Rectal smooth muscle tissue (tissue), 1 donor: ENCODE results near the gene FAM120C.

Experiments
- H3K27ac ChIP-seq: one replicate; pipeline ENCODE4 v1.7.0; 2013; ENCODE audit warnings: low read depth, low read length, inconsistent platforms
- H3K27me3 ChIP-seq: one replicate; pipeline ENCODE4 v1.7.0; 2013; ENCODE audit warnings: low read length; ENCODE audit not compliant: control insufficient read depth, insufficient read depth
- H3K36me3 ChIP-seq: one replicate; pipeline ENCODE4 v1.7.0; 2013; ENCODE audit warnings: low read length; ENCODE audit not compliant: control insufficient read depth, insufficient read depth
- H3K4me1 ChIP-seq: one replicate; pipeline ENCODE4 v1.7.0; 2013; ENCODE audit warnings: low read length; ENCODE audit not compliant: control insufficient read depth, insufficient read depth
- H3K4me3 ChIP-seq: one replicate; pipeline ENCODE4 v1.7.0; 2013; ENCODE audit warnings: low read length
- H3K9ac ChIP-seq: one replicate; pipeline ENCODE4 v1.7.0; 2013; ENCODE audit warnings: low read length

The FAM120C gene

DNA sequence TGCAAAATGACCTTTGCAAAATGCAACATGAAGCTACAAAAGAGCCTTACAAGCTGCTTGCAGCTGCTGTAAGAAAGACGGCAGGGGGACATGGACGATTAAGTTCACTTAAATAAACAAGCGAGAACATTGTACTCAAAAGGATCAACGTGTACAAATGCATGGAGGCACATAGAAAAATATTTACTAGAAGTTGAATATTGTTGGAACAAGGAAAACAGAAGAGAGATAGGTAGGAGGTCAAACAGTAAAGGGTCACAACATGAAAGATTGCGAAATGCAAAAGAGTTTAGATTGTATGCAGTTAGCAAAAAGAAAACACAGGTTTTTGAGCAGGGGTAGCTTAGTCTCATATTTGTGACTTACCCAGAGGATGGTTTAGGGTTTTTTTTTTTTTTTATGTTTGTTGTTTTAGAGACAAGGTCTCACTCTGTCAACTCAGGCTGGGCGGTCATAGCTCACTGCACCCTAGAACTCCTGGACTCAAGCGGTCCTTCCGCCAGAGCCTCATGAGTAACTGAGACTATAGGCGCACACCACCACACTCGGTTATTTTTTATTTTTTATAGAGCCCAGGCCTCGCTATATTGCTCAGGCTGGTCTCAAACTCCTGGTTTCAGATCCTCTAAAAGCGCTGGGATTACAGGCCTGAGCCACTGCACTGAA is 137.4 kb downstream of the FAM120C start:
- Histone ChIP-seq H3K36me3 (no peaks in the 10 kb centered on the region), H3K4me3 (no peak overlapping the region), H3K9ac (no peak overlapping the region), H3K27ac (no peak overlapping the region), H3K4me1 (peaks cover 3% of the 10 kb centered on the region), H3K27me3 (no peaks in the 10 kb centered on the region)

DNA sequence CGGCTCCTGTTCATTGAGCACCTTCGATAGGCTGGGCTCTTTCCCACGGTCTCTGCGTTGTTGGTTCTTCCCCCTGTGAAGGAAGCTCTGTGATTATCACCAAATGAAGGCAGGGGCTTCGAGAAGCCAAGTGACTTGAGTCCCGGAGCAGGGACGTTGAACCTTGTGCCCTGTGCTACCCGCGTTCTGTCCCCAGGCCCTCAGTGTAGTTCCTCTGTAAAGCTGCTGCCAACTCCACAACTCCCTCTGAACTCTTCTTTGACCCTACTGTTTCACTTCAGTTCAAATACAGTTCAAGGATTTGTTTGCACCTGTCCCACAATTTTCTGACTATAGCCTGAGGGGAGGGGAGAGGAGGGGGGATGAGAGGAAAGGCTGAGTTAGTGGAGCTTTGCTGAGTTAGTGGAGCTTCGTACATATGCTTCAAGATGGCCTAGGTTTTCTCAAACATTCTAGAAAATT is 138.1 kb downstream of the FAM120C start:
- peaks cover 3% of the 10 kb centered on the region for H3K4me1 ChIP-seq
- H3K27ac ChIP-seq, result peak overlapping the region; percentile 90
- no peaks in the 10 kb centered on the region for H3K27me3 ChIP-seq
- no peak overlapping the region for H3K9ac ChIP-seq
- H3K36me3 ChIP-seq, result no peaks in the 10 kb centered on the region
- H3K4me3 ChIP-seq, result peak overlapping the region; percentile 67

DNA sequence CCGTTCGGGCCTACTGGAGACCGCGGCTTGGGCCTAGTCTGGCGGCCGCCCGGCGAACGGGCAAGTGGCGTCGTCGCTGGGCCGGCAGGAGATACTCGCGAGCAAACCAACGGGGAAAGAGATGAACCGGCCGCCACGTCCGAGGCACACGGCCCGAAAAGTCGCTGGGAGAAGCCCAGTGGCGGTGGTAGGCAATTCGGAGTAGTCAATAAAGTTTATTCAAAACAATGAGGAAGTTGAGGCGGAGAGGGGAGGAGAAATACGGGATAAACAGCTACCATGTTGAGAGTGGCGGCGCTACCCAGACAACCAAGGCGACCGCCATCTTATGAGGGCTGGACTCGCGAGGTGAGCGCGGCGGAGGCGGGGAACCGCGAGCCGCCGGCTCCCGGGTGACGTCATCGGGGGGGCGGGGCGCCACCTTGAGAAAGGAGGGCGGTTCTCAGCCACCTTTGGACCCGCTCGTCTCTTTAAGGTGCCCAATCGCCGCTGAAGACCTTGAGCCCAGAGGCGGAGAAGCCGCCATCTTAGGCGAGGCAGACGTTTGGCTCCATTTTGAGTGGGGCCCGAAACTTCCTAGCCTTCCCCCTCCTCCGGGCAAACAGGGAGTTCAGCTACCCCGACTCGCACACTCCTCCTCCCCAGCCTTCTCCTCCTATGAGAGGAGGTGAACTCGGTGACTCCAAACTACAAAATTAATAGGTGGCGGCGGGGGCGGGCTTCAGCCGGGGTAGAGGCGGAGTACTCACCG is 138.8 kb downstream of the FAM120C start, which contains the start of gene PHF8:
PHF8 (minus strand) TSS at position 348 of the 751 bp plus-strand sequence. CDS start 1,745 bp downstream, outside the sequence.
- peak within 1 kb of the TSS; percentile 90 for H3K27ac ChIP-seq
- H3K27me3 ChIP-seq, result no peaks in the 10 kb centered on the region
- peak within 1 kb of the TSS; percentile 74 for H3K9ac ChIP-seq
- peaks cover 3% of the 10 kb centered on the region for H3K4me1 ChIP-seq
- H3K4me3 ChIP-seq, result peak within 1 kb of the TSS; percentile 78
- no peaks in the 10 kb centered on the region for H3K36me3 ChIP-seq

DNA sequence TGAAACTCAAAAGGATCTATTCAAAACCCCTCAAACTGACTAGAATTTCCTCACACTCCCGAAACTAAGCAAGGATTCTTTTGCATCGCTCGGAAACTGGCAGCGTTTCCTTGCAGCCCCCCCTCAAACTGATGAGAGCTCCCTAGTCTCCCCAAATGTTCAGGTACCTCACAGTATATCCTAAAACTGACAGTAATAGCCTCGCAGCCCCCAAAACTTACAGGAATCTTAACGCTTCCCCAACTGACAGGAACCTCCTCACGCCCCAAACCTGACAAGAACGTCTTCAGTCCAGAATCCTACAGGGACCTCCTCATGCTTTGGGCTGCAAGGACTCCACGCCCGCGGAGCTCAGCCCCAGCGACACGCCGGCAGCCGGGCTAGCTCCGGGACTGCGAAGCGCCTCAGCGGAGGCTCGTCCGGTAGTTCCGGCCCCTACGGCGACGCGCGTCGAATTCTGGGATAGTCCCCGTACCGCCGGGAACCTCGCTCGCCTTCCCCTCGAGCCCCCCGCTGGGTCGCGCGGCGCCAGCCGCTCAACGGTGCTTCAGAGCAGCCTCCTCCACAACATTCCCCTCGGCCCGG is 139.4 kb downstream of the FAM120C start:
- Histone ChIP-seq H3K9ac (peak overlapping the region; percentile 74), H3K36me3 (no peaks in the 10 kb centered on the region), H3K27me3 (no peaks in the 10 kb centered on the region), H3K4me3 (peak overlapping the region; percentile 78), H3K27ac (peak overlapping the region; percentile 90), H3K4me1 (peaks cover 3% of the 10 kb centered on the region)

DNA sequence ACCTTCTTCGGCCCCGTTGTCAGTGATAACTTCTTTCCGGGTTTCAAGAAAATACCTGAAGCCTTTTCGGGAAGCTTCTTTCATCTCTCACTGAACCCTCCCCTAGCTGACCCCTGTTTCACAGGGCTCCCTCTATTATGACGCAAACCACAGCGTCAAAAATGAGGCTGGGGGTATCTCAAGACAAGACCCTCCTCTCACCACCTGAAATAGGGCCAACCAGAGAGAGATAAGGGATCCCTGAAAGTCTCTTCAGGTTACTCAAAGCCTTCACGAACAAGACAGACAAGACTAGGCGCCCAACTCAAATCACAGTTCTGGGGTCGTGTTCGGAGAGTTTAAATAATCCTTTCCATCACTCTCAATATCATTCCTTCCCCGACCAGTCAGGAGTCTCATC is 140.0 kb downstream of the FAM120C start:
- peak overlapping the region; percentile 90 for H3K27ac ChIP-seq
- H3K4me3 ChIP-seq, result peak overlapping the region; percentile 78
- H3K36me3 ChIP-seq, result no peaks in the 10 kb centered on the region
- H3K9ac ChIP-seq, result no peak overlapping the region
- H3K27me3 ChIP-seq, result no peaks in the 10 kb centered on the region
- peaks cover 3% of the 10 kb centered on the region for H3K4me1 ChIP-seq

DNA sequence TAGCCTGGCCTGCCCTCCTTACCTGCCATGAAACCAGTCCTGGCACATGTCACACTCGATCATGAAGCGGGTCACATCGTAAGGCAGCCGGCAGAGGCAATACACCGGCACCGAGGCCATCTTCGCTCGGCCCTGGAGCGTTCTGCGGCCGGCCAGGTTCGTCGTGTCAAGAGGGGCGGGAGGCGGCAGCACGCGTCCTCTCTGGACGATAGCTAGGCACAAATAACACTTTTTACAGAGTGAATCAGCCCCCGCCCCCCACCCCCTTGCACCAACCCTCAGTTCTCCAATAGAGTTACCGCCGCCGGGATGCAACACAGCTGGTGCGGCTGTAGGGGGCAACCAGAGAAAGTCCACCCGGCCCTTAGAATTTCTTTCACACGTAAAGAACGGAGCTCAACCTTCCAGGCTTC is 140.4 kb downstream of the FAM120C start:
- Histone ChIP-seq H3K4me1 (peaks cover 3% of the 10 kb centered on the region), H3K9ac (no peak overlapping the region), H3K4me3 (peak overlapping the region; percentile 78), H3K36me3 (no peaks in the 10 kb centered on the region), H3K27ac (peak overlapping the region; percentile 90), H3K27me3 (no peaks in the 10 kb centered on the region)

DNA sequence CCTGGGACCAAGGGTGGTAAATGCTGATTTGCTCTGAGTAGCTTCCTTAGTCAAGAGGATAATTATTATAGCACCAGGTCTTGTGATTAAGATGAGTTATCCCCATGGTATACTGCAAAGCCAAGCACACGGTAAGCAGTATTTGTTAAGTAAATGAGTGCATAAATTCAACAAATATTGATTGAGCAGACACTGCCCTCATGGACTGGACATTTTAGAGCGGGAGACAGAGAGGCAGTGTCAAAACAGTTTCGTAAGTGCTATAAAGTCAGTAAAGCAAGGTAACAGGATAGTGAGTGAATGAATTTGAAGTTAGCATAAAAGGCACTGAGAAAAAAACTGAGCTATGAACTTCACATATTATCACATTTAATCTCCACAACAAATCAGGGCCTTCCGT is 152.7 kb downstream of the FAM120C start:
- Histone ChIP-seq H3K27ac (no peak overlapping the region), H3K9ac (no peak overlapping the region), H3K4me1 (no peaks in the 10 kb centered on the region), H3K36me3 (no peaks in the 10 kb centered on the region), H3K27me3 (no peaks in the 10 kb centered on the region), H3K4me3 (no peak overlapping the region)

DNA sequence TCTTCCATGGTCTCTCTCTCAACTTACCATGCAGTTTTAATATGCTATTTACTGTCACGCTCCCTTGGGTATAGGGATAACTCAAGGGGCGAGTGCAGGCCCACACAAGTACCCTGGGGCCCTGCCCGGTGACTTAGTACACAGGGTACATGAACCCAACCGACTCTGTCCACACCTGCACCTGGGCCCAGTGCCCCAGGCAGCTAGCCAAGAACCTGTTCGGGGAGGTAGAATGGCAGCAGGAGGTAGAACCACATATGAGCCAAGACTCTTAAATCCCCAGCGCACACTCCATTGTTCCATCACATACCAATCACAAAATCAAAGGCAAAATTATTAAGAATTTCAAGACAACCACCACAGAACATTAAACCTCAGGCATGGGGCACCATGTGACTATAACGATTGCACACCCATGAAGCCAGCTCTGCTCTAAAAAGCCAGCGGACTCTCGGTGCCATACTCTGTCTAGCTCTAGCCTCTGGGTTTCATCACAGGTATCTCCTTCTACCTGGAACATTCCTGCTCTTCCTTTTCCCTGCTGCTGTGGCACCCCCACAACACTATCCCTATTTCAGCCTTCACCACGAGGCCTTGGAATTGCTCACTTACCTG is 153.4 kb downstream of the FAM120C start:
- H3K27ac ChIP-seq, result no peak overlapping the region
- no peak overlapping the region for H3K9ac ChIP-seq
- H3K36me3 ChIP-seq, result no peaks in the 10 kb centered on the region
- no peak overlapping the region for H3K4me3 ChIP-seq
- H3K27me3 ChIP-seq, result no peaks in the 10 kb centered on the region
- H3K4me1 ChIP-seq, result no peaks in the 10 kb centered on the region

DNA sequence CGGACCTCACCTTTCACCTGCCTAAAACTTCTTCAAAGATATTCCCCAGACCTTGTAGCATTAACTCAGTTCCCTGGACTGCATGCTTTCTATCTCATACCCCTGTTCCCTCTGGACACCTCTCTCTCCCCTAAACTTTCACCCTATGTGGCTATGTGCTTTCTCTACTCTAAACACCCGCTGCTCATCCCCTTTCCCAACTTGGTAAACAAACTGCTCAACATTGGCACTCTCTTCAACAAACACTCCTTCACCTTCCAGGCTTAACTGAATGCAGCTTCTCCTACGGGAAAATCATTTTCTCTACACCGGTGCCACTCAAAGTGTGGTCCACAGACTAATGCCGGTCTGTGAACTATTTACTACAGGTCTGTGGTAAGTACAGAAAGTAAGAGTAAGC is 158.7 kb downstream of the FAM120C start:
- Histone ChIP-seq H3K36me3 (no peaks in the 10 kb centered on the region), H3K4me1 (no peaks in the 10 kb centered on the region), H3K27me3 (no peaks in the 10 kb centered on the region), H3K27ac (no peak overlapping the region), H3K4me3 (no peak overlapping the region), H3K9ac (no peak overlapping the region)
